Raji (cell line): Measurements from ENCODE around the gene GLCE.
A peak's percentile ranks its signal among the peaks of the same experiment; 100 is the strongest.

Experiments
- POLR2A ChIP-seq: IDR thresholded peaks from 2 replicates; pipeline ENCODE4 v1.6.1; 2011; ENCODE audit warnings: low read depth, low read length, control low read depth; ENCODE audit not compliant: insufficient read depth

The GLCE gene

DNA sequence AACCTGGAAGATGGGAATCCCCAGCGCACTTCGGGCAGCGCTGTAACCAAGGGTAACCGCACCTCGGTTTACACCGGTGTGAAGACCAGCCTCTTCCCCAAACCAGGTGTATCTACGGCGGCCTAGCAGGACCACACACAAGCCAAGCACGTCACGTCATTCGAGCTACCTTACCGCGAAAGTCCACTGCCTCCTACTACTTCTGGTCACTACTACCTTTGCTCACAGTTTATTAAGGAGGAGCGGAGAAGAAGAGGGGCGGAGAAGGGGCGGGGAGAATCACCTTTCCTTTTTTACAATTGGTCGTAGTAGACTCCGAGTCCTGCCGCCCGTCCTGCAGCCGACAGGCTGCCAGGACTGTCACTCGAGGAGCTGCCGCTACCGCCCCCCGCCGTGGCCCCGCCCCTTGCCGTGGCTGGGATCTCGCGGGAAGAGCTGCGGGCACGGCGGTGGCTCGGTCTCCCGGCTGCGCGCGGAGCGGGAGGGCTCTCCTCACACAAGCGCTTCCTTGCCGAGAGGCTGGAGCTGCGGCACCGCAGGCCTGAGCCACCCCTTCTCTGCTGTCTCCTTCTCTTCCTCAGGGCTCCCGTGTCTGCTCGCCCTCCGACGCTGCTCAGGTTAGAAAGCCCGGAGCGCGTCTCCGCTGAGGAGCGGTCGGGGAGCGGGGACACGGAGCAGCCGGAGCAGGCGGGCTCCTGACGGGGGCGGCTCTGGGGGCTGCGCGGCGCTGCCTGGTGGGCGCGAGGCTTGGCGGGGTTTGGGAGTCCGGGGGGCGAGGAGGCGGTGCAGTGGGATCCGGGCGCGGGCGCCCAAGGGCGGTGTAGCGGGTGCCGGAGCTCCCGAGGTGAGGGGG lies at the start of gene GLCE:
TSS of gene GLCE (plus strand) at position 495 of the 853 bp plus-strand sequence. CDS start 95,172 bp downstream, outside the sequence.
- peak; percentile 94 for TF ChIP-seq POLR2A

DNA sequence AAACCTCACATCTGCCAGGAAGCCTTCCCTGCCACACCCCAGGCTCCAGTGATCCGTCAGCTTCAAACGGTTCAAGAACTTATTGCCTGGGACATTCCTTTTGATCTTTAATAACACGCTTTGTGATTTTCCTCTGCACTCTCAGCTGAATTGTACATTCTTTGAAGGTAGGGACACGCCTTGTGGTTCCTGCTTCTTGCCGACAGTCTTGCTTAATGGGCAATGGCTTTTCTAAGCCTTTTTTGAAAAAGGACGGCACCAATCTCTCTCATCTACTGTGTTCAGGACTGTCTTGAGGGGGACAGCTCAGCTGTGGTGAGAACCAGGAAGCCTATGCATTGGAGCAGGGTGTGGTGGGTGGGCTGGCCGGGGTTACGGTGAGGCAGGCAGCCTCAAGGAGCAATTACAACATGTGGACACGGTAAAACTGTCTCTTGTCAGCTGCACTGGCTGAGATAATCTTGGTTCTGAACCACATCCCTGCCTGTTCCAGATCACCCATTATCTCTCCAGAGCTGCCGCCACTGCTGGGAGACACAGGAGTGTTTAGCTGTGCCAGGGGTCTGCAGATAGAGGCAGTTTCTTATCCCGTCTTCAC lies 46.0 kb upstream of the GLCE start:
- TF ChIP-seq POLR2A, result no peak

DNA sequence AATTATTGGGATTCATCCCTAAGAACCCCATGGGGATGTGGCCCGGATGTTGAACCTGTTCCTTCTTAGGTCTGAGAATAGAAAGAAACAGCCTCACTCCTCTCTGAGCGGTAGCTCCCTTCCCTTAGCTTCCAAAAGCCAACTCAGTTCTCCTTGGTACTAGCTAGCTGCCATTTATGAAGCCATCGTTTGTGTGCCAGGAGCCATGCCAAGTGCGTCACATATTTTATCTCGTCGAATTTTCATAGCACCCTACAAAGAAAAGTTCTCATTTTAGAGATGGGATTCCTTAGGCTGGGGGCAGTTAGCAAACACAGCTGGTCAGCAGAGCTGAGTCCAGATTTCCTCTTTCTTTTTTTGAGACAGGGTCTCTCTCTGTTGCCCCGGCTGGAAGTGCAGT lies 45.4 kb upstream of the GLCE start:
- TF ChIP-seq POLR2A, result no peak

DNA sequence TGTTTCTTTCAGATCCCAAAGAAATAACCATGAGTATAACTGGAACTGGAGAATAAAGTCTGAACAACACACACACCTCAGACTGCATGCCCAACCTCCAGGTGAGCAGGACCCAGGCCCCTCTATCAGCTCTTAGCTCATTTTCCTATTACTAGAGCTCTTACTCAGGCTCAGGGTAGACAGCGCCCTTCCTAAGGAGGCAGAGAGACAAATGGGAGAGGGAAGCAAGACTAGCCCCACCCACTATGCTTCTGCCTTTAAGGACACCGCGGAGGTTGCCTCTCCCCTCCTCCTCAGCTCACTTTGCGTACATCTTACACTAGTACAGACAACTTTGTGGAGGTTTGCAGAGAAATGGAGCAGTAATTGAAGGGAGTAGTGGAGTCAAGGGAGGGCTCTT lies 44.0 kb upstream of the GLCE start:
- no peak for TF ChIP-seq POLR2A

DNA sequence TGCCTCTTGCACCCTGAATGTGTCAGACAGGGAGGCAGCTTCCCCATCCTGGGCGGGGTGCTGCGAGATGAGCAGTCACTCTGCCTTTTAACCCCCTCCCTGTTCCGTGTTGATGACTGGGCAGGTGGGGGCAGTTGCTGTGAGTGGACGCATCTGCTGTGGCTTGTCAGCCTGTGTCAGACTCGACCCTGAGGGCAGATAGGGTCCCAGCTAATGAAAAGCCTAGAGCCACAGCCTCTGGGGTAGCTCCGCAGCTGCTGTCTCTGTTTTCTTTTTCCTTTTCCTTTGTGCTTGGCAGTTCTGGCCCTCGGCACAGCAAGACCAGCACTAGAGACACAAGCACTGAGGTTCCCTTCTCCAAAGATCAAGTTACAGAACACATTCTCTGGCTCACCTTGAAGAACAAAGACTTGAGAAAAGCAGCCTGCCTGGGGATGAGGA lies 43.0 kb upstream of the GLCE start:
- TF ChIP-seq POLR2A, result no peak

DNA sequence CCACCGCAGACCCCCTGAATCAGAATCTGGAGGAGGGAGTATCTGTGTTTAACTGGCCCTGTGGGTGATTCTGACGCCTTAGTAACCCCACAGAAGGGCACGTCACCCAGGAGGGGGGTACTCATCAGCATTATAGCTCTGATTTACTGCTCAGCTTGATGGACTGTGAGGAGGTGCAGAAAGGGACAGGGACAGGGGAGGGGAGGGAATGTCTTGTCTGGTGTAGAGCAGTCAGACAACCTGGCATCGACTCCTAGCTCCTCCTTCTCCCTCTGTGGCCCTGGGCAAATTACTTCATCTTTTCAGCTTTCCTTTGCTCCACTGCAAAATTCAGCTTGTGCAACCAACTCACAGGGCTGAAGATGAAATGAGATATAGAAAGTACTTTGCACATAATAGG lies 42.3 kb upstream of the GLCE start:
- TF ChIP-seq POLR2A, result no peak

DNA sequence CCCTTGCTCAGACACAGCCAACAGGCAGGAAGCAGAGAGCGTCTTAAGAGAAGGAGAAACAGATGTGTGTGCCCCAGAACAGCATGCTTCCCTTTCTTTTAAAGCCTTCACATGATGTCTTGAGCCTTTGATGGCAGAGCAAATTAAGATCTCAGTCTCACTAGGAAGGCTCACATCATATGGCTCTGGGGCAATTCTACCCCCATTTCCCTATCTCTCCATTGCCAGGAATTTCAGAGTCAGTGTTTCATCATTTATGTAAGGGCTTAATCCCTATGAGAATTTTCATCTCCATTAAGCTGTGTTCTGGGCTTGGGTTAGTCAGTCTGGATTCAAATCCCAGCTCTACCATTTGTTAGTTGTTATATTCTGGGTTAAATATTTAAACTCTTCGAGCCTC lies 41.4 kb upstream of the GLCE start:
- TF ChIP-seq POLR2A, result no peak

DNA sequence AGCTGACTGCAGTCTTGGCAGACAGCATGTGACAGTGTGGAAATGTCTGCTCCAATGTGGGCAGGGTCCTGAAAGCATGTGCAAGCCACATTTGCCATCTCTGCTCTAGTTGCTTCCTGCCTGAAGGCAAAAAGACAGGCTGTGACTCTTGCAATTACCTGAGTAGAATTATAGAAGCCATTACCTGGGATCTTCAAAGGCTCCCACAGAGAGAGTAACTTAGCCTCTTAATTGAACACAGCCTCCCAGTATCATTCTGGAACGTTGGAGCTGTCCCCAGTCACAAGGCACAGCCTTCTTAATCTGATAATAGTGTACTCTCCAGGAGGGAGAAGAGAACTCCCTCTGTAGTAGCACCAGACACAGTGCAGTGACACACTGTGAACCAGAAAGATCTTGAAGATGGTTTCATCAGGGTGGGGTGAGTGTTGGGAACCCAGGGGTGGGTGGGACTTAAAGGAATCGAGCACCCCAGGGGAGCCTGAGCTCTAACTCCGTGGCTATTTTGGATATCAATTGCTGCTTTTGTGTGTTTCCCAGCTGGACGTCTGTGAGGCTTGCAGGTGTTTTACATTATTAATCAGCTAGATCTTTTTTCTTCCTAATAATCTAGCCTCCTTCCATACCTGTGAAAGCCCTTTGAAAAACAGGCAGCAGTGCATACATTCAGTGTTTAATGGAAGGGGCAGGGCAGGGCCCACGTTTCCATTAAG lies 40.6 kb upstream of the GLCE start:
- no peak for TF ChIP-seq POLR2A

DNA sequence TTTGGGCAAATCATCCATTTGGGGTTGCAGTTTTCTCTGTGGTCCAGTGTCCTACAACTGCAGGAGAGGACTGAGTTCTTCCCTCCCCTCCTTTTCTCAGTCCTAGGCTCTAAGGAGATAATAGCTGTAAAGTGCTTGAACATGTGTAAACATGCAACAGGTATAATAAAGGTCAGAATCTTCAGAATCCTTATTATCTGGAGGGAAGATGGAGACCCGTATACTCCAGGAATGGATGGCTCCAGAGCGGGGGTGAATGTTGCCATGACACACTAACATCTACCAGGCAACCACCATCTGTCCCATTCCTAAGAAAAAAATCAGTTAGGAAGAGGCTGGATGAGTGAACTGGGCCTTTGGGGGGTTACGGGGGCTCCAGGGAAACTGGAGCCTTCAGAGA lies 39.7 kb upstream of the GLCE start:
- TF ChIP-seq POLR2A, result no peak

DNA sequence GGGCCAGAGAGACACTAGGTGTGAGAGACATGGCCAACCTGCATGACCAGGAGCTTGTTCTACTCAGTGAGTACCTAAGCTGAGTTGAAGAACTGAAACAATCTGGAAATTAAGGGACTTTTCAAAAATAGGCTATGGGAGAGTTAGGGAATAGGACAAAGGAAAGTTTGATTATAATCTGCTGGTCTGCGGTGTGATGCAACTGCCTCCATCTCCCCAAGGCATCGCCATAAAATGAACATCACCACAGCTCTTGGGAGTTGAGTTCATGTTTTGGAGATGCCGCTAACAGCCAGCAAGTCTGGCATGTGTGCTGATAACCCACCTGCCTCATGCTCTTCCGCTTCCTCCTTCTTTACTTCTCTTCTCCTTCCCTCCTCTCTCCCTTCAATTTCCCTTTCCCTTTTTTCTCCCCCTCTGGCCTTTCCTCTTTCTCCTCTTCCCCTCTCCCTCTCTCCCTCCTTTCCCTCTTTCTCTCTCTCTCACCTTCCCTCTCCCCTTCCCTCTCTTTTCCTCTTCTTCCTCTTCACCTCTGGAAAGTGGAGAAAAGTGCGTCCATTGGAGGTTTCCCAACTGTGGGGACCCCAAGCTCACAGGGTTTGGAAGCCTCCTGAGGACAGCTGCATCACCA lies 39.1 kb upstream of the GLCE start:
- no peak for TF ChIP-seq POLR2A

DNA sequence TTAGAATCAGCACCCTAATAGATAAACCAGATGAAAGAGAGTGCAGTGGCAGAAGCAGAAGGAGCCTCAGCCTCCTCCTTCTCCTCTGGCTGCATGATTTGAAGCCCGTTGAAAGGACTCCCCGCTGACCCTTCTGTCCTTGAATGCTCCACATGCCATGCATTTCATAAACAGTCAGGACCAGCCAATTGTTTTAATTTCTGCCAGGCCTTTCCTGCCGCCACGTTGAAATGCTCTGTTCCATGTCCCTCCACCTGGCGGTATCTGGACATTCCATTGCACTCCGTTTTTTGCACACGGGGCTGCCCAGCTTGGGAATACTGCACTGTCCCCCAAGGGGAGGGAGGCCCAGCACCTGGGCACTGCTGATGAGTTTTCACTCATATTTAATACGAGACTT lies 35.2 kb upstream of the GLCE start:
- no peak for TF ChIP-seq POLR2A

DNA sequence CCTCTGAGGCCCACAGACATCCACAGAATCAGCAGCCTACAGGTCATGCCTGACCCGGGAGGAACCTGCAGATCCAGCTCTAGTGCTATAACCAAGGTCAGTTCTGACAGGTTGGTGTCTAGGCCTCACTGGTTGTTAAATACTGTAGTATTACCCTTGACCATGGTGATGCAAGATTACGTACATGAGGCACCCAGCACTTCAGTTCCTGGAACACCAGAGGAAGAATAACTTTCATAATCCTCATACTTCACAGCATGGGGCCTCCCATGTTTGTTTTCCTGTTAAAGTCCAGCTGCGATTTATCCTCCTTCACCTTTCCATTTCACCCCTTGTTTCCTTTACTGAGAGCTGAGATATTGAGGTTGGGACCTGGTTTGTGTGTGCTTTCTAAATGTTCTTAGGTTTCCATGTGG lies 34.4 kb upstream of the GLCE start:
- no peak for TF ChIP-seq POLR2A

DNA sequence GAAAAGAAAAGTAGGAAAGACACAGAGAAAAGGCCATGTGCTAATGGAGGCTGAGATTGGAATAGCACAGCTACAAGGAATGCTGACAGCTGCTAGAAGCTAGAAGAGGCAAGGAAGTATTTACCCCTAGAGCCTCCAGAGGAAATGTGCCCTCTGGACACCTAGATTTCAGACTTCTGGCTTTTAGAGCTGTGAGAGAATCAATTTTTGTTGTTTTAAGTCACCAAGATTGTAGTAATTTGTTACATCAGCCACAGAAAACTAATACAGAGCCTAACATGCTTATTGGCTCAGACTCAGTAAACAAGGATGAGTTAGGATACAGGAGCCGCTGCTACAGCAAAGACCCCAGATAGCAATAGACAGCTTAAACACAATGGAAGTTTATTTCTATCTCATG lies 33.1 kb upstream of the GLCE start:
- no peak for TF ChIP-seq POLR2A

DNA sequence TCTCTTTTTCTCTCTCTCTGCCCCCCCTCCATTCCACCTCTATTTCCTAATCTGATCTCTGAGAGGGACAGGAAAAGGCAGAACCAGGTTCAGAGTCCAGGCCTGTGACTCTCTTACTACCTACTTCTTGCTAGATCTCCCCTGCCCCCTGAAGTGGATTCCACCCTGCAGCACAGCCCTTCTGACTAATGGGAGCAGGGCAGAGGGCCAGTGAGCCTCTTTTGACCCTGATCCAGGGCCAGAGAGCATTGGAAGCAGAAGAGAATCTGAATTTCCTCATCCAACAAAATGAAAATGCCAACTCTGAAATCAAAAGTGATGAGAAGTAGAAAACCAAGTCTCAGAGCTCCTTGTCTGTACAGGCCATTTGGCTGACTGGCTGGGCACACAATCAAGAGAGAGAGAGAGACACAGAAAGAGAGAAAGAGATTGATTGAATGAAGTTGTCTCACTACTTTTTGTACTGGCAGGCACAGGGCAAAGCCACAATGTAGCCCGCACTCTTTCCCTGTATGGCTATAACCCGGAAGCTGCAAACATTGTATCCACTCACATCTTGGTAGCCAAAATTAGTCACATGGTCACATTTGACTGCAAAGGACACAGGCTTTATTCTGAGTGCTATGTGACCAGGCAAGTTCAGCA lies 31.6 kb upstream of the GLCE start:
- TF ChIP-seq POLR2A, result no peak
